Measurements from ENCODE around the gene NAP1L1.

NAP1L1 gene

GRCh38 chr12:75995691-75996090 lies 88.8 kb downstream of the NAP1L1 start:
- Histone ChIP-seq H4K20me1 (ENCODE audit: insufficient read depth, low read length) (no peaks in the 10 kb centered on the region), H3K27me3 (ENCODE audit: insufficient read depth, low read length, poor library complexity) (no peaks in the 10 kb centered on the region), H3K4me1 (ENCODE audit: insufficient read depth, low read length) (no peaks in the 10 kb centered on the region), H3K4me3 (ENCODE audit: low read depth in 1 of 2, low read length in 2 of 2) (no peak overlapping the region), H3K36me3 (ENCODE audit: insufficient read depth, low read length) (no peaks in the 10 kb centered on the region), H3K27ac (ENCODE audit: low read length) (no peak overlapping the region), H3K9ac (ENCODE audit: low read depth, low read length) (no peak overlapping the region), H3K9me3 (ENCODE audit: insufficient read depth, low read length, severe bottlenecking) (no peaks in the 10 kb centered on the region), H3K4me2 (ENCODE audit: insufficient read depth, low read length) (no peak overlapping the region), H2AFZ (ENCODE audit: low read depth, low read length) (no peak overlapping the region), H3K79me2 (ENCODE audit: insufficient read depth, low read length) (no peaks in the 10 kb centered on the region)
- TF ChIP-seq EZH2 (IDR thresholded peaks at IDR 0.05; ENCODE audit: borderline replicate concordance, low read depth, low read length, severe bottlenecking) (no peak), CTCF (IDR thresholded peaks at IDR 0.05; ENCODE audit: borderline replicate concordance, extremely low read depth, low read length, poor library complexity, severe bottlenecking) (no peak)
- ATAC-seq (ENCODE audit: insufficient read depth, low read depth) (no peak), DNase-seq (no peak)

- H3K9me3 ChIP-seq (ENCODE audit: insufficient read depth, low read length, severe bottlenecking) = no peaks in the 10 kb centered on the region
- no peaks in the 10 kb centered on the region for H3K36me3 ChIP-seq (ENCODE audit: insufficient read depth, low read length)
- no peaks in the 10 kb centered on the region for H4K20me1 ChIP-seq (ENCODE audit: insufficient read depth, low read length)
- TF ChIP-seq EZH2 (IDR thresholded peaks at IDR 0.05; ENCODE audit: borderline replicate concordance, low read depth, low read length, severe bottlenecking) (no peak), CTCF (IDR thresholded peaks at IDR 0.05; ENCODE audit: borderline replicate concordance, extremely low read depth, low read length, poor library complexity, severe bottlenecking) (no peak)
- no peak for ATAC-seq (ENCODE audit: insufficient read depth, low read depth)
- DNase-seq = no peak
- no peak overlapping the region for H3K9ac ChIP-seq (ENCODE audit: low read depth, low read length)
- no peaks in the 10 kb centered on the region for H3K79me2 ChIP-seq (ENCODE audit: insufficient read depth, low read length)
- H3K4me1 ChIP-seq (ENCODE audit: insufficient read depth, low read length) = no peaks in the 10 kb centered on the region
- H3K27ac ChIP-seq (ENCODE audit: low read length) = no peak overlapping the region
- H3K27me3 ChIP-seq (ENCODE audit: insufficient read depth, low read length, poor library complexity) = no peaks in the 10 kb centered on the region
- H2AFZ ChIP-seq (ENCODE audit: low read depth, low read length) = no peak overlapping the region
- no peak overlapping the region for H3K4me2 ChIP-seq (ENCODE audit: insufficient read depth, low read length)
- H3K4me3 ChIP-seq (ENCODE audit: low read depth in 1 of 2, low read length in 2 of 2) = no peak overlapping the region
These were observed 90.3 kb downstream of the NAP1L1 start for GRCh38 chr12:75994069-75994740.

- H4K20me1 ChIP-seq (ENCODE audit: insufficient read depth, low read length) = no peaks in the 10 kb centered on the region
- H3K27me3 ChIP-seq (ENCODE audit: insufficient read depth, low read length, poor library complexity) = no peaks in the 10 kb centered on the region
- no peak overlapping the region for H3K27ac ChIP-seq (ENCODE audit: low read length)
- no peak for ATAC-seq (ENCODE audit: insufficient read depth, low read depth)
- H3K9ac ChIP-seq (ENCODE audit: low read depth, low read length) = no peak overlapping the region
- TF ChIP-seq EZH2 (IDR thresholded peaks at IDR 0.05; ENCODE audit: borderline replicate concordance, low read depth, low read length, severe bottlenecking) = no peak
- no peak for TF ChIP-seq CTCF (IDR thresholded peaks at IDR 0.05; ENCODE audit: borderline replicate concordance, extremely low read depth, low read length, poor library complexity, severe bottlenecking)
- H3K9me3 ChIP-seq (ENCODE audit: insufficient read depth, low read length, severe bottlenecking) = no peaks in the 10 kb centered on the region
- H2AFZ ChIP-seq (ENCODE audit: low read depth, low read length) = no peak overlapping the region
- no peak overlapping the region for H3K4me3 ChIP-seq (ENCODE audit: low read depth in 1 of 2, low read length in 2 of 2)
- no peaks in the 10 kb centered on the region for H3K4me1 ChIP-seq (ENCODE audit: insufficient read depth, low read length)
- no peak for DNase-seq
- no peak overlapping the region for H3K4me2 ChIP-seq (ENCODE audit: insufficient read depth, low read length)
- no peaks in the 10 kb centered on the region for H3K79me2 ChIP-seq (ENCODE audit: insufficient read depth, low read length)
- H3K36me3 ChIP-seq (ENCODE audit: insufficient read depth, low read length) = no peaks in the 10 kb centered on the region
These were observed 92.7 kb downstream of the NAP1L1 start for GRCh38 chr12:75991753-75992152.
